ENCODE results near the gene TEAD1. TPM values are rescaled to one million over a fixed set of nuclear protein-coding genes. Genes with fewer than 3 reads are reported as not detected.

Gene TEAD1
- total and polyA plus RNA-seq, 10 of the 15 experiments (the other 5 are each of a cell fraction or from before 2014, with no cell fraction given): 0.01 to 0.59 (median 0.04) TPM; not detected in 6

- TF ChIP-seq RUNX3 (IDR thresholded peaks at IDR 0.05; ENCODE audit: low read length) (no peak), ELK1 (IDR thresholded peaks at IDR 0.05; ENCODE audit: low read depth, low read length) (no peak), STAT1 (conservative IDR thresholded peaks at IDR 0.05) (no peak), RELB (IDR thresholded peaks at IDR 0.05; ENCODE audit: low read depth) (no peak), BHLHE40 (IDR thresholded peaks at IDR 0.05; ENCODE audit: borderline replicate concordance in 1 of 2, low read depth in 2 of 2, low read length in 1 of 2) (no peak)
- in situ Hi-C loops (cut with MboI) (no loop called here), intact Hi-C loops (cut with micrococcal nuclease; ENCODE audit: unreplicated experiment) (no loop called here)
- Histone ChIP-seq H3K4me2 (ENCODE audit: control insufficient read depth, insufficient read depth) (no peak overlapping the region), H3K4me1 (ENCODE audit: control insufficient read depth, insufficient read depth, low read length) (no peaks in the 10 kb centered on the region), H3K27ac (ENCODE audit: control insufficient read depth, insufficient read depth) (no peak overlapping the region), H3K4me3 (no peak overlapping the region), H2AFZ (ENCODE audit: control insufficient read depth, low read depth, low read length) (no peak overlapping the region), H4K20me1 (ENCODE audit: control insufficient read depth, insufficient read depth) (no peaks in the 10 kb centered on the region), H3K9me3 (replicated peaks; ENCODE audit: control insufficient read depth, insufficient read depth, low read length) (no peaks in the 10 kb centered on the region), H3K9ac (ENCODE audit: control insufficient read depth, insufficient read depth, low read length) (no peak overlapping the region), H3K36me3 (ENCODE audit: control insufficient read depth in 2 of 2, insufficient read depth in 2 of 2, low read length in 1 of 2) (no peaks in the 10 kb centered on the region), H3K79me2 (ENCODE audit: control insufficient read depth, insufficient read depth, low read length) (no peaks in the 10 kb centered on the region), H3K27me3 (replicated peaks in 1 of 2; ENCODE audit: control insufficient read depth in 2 of 2, insufficient read depth in 2 of 2, low read length in 1 of 2) (peaks cover under 1 to 10% of the 10 kb centered on the region in 2 experiments)
- SMC1A ChIA-PET (ENCODE audit: uncharacterized antibody, unreplicated experiment): interaction anchor here (1.3 kb wide), 1 partner anchor 13 kb away, joined by 4 read pairs; no protein-coding TSS in a partner anchor
- no peak for ATAC-seq
- no peak for DNase-seq (ENCODE audit: low read depth, low spot score)
- RAD21 ChIA-PET (ENCODE audit: unreplicated experiment): no interaction called here
- WGBS (ENCODE audit: insufficient coverage, insufficient replicate concordance, low lambda C conversion rate, missing lambda C conversion rate): 29% methylated on average over 4 of the region's 4 CpGs
- CTCF ChIA-PET: interaction anchor here (1.1 kb wide), 1 partner anchor 28 kb away, joined by 3 read pairs; no protein-coding TSS in a partner anchor
- BruUV-seq (replicated peaks): no TSS peak
- POLR2A ChIA-PET: no interaction called here
- FAIRE-seq: no peak
These were observed 17.3 kb downstream of the TEAD1 start for GRCh38 chr11:12691473-12691872.
